CD14-positive monocyte (primary cell): Measurements from ENCODE around the gene TIAM2. TPM values are rescaled to one million over a fixed set of nuclear protein-coding genes. Genes with fewer than 3 reads are reported as not detected.

Experiments
- DNase-seq, 3 donors: peaks; one replicate each; pipeline ENCODE4 v3.0.0-alpha.2; 2011 to 2022
- H2AFZ ChIP-seq: 2 replicates; pipeline ENCODE4 v1.6.0; 2012; ENCODE audit warnings: mild to moderate bottlenecking, low read depth, low read length, inconsistent platforms; ENCODE audit not compliant: insufficient read depth, poor library complexity, severe bottlenecking
- H3K27ac ChIP-seq, 2 donors: 1 replicate in 1 of 2; 2 replicates in 1 of 2; pipeline ENCODE4 v1.5.1; 2012 to 2013; ENCODE audit warnings: low read length in 2 of 2, control low read depth in 1 of 2, inconsistent platforms in 1 of 2, low read depth in 1 of 2, mild to moderate bottlenecking in 1 of 2
- H3K27me3 ChIP-seq, 2 donors: one replicate each; pipeline versions ENCODE4 v1.6.0 to v1.6.1; 2011 to 2013; ENCODE audit warnings: low read length in 2 of 2; ENCODE audit not compliant: control insufficient read depth in 2 of 2, insufficient read depth in 2 of 2
- H3K36me3 ChIP-seq, 2 donors: replicated peaks in 1 of 2; 1 replicate in 1 of 2; 2 replicates in 1 of 2; pipeline versions ENCODE4 v1.5.1 to v1.6.1; 2012 to 2013; ENCODE audit warnings: low read length in 2 of 2, control low read depth in 1 of 2, inconsistent platforms in 1 of 2, mild to moderate bottlenecking in 1 of 2; ENCODE audit not compliant: insufficient read depth in 2 of 2, control insufficient read depth in 1 of 2
- H3K4me1 ChIP-seq, 2 donors: 1 replicate in 1 of 2; 2 replicates in 1 of 2; pipeline versions ENCODE4 v1.5.1 to v1.6.1; 2012 to 2013; ENCODE audit warnings: low read length in 2 of 2, control low read depth in 1 of 2, inconsistent platforms in 1 of 2, mild to moderate bottlenecking in 1 of 2, moderate library complexity in 1 of 2; ENCODE audit not compliant: insufficient read depth in 2 of 2, control insufficient read depth in 1 of 2
- H3K4me2 ChIP-seq: replicated peaks from 2 replicates; pipeline ENCODE3; 2012; ENCODE audit warnings: low read length, moderate library complexity, mild to moderate bottlenecking; ENCODE audit not compliant: poor library complexity, severe bottlenecking; ENCODE audit errors: extremely low read depth
- H3K4me3 ChIP-seq, 3 experiments: fragments of 200-600 bp in 1 of 3; sonication (generic) in 1 of 3; replicated peaks in 1 of 3; 1 replicate in 2 of 3; 2 replicates in 1 of 3; pipeline ENCODE4 v1.5.1; 2011 to 2013; ENCODE audit warnings: low read length in 3 of 3, mild to moderate bottlenecking in 3 of 3, control low read depth in 2 of 3, low read depth in 2 of 3, inconsistent platforms in 1 of 3, moderate library complexity in 1 of 3
- H3K79me2 ChIP-seq: 2 replicates; pipeline ENCODE4 v1.6.0; 2012; ENCODE audit warnings: mild to moderate bottlenecking, control low read depth, inconsistent platforms, low read length, moderate library complexity; ENCODE audit not compliant: insufficient read depth
- H3K9ac ChIP-seq: 2 replicates; pipeline ENCODE4 v1.6.0; 2017; ENCODE audit warnings: low read length, mild to moderate bottlenecking; ENCODE audit not compliant: insufficient read depth, poor library complexity, severe bottlenecking
- H3K9me3 ChIP-seq, 2 donors: replicated peaks in 1 of 2; 1 replicate in 1 of 2; 2 replicates in 1 of 2; pipeline versions ENCODE4 v1.5.1 to v1.6.1; 2012 to 2013; ENCODE audit warnings: low read length in 2 of 2, control low read depth in 1 of 2; ENCODE audit not compliant: control insufficient read depth in 1 of 2, insufficient read depth in 1 of 2
- H4K20me1 ChIP-seq: 2 replicates; pipeline ENCODE4 v1.6.0; 2012; ENCODE audit warnings: mild to moderate bottlenecking, low read length, control low read depth, moderate library complexity; ENCODE audit not compliant: insufficient read depth
- H3K27ac Mint-ChIP-seq, 7 donors: one replicate each; pipeline ENCODE4 v1.8.0; 2020; ENCODE audit warnings: mild to moderate bottlenecking in 7 of 7, mixed read lengths in 7 of 7, moderate library complexity in 6 of 7, inconsistent platforms in 2 of 7
- H3K27me3 Mint-ChIP-seq, 3 donors: one replicate each; pipeline ENCODE4 v1.8.0; 2021 to 2022; ENCODE audit warnings: low read depth in 3 of 3, mild to moderate bottlenecking in 3 of 3, mixed read lengths in 3 of 3, moderate library complexity in 3 of 3, inconsistent platforms in 1 of 3
- H3K36me3 Mint-ChIP-seq, 2 donors: one replicate each; pipeline ENCODE4 v1.8.0; 2020; ENCODE audit warnings: mixed read lengths in 2 of 2, inconsistent platforms in 1 of 2, mild to moderate bottlenecking in 1 of 2
- H3K4me1 Mint-ChIP-seq: one replicate; pipeline ENCODE4 v1.8.0; 2020; ENCODE audit warnings: mild to moderate bottlenecking, mixed read lengths
- H3K4me3 Mint-ChIP-seq, 2 donors: one replicate each; pipeline ENCODE4 v1.8.0; 2020; ENCODE audit warnings: mild to moderate bottlenecking in 2 of 2, mixed read lengths in 2 of 2, moderate library complexity in 1 of 2
- H3K9me3 Mint-ChIP-seq, 7 donors: one replicate each; pipeline ENCODE4 v1.8.0; 2020 to 2022; ENCODE audit warnings: mixed read lengths in 7 of 7, mild to moderate bottlenecking in 6 of 7, moderate library complexity in 6 of 7, inconsistent platforms in 2 of 7
- CTCF ChIP-seq: fragments of 200-600 bp; IDR thresholded peaks from one replicate; pipeline ENCODE4 v1.8.0; 2022; ENCODE audit warnings: antibody characterized with exemption, mild to moderate bottlenecking
- WGBS: methylation state at CpG from one replicate; pipeline ENCODE4 v1.1.5; 2013; ENCODE audit warnings: missing lambda C conversion rate; ENCODE audit not compliant: insufficient coverage; 5-methylcytosine and 5-hydroxymethylcytosine counted together
- intact Hi-C, 2 donors: fragments of 100-400 bp; cut with micrococcal nuclease; formaldehyde crosslinking; loops; one replicate each; pipeline versions ENCODE4 v1.15.0 to v1.15.1; 2023
- polyA plus RNA-seq, 3 donors: library from polyadenylated mRNA; depleted of rRNA in 1 of 3; unstranded in 2 of 3; stranded (reverse) in 1 of 3; fragments of 300-500 nt in 2 of 3; fragments of >200 nt in 1 of 3; fragmentation: Illumina TruSeq in 2 of 3; gene quantifications; 1 replicate in 2 of 3; 2 replicates in 1 of 3; pipeline ENCODE4 v1.2.3, GENCODE V29; 2012 to 2021

The TIAM2 gene
- polyA plus RNA-seq, 3 donors, result 0.25 to 4.2 (median 0.67) TPM

DNA sequence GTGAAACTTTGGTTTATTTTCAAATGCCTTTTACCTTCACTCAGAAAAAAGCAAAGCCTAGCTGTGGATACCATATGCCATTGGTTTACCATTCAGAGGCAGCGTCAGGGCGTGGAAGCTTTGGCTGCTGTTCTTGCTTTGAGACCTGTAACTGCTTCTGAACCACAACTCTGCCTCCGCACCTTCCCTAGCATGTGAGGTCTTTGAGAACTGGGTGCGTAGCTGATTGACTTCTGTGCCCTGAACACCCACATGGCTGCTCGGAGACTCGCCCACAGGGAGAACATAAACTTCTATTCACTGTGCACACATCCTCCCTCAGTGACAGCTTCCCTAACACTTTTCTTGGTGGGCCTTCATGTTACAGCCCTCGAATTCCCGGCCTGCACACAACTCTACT lies 257.5 kb downstream of the TIAM2 start:
- no peak overlapping the region for H2AFZ ChIP-seq
- H3K4me1 ChIP-seq, result no peaks in the 10 kb centered on the region
- H3K4me2 ChIP-seq, result no peak overlapping the region
- peaks cover 49 to 51% of the 10 kb centered on the region in 2 donors for H3K36me3 Mint-ChIP-seq
- no peaks in the 10 kb centered on the region for H4K20me1 ChIP-seq
- no peaks in the 10 kb centered on the region for H3K4me1 Mint-ChIP-seq
- H3K4me3 Mint-ChIP-seq, result no peak overlapping the region
- 98% methylated on average over 8 of the region's 8 CpGs for WGBS
- no peak overlapping the region for H3K9ac ChIP-seq
- H3K9me3 ChIP-seq, result no peaks in the 10 kb centered on the region
- TF ChIP-seq CTCF, result no peak
- H3K9me3 Mint-ChIP-seq, result no peaks in the 10 kb centered on the region
- DNase-seq, result no peak
- intact Hi-C loops, result no loop called here
- H3K27me3 Mint-ChIP-seq, result no peaks in the 10 kb centered on the region
- H3K27ac Mint-ChIP-seq, result peak overlapping the region in 1 of 7 donors; percentile 32
- no peaks in the 10 kb centered on the region for H3K27me3 ChIP-seq
- no peak overlapping the region for H3K27ac ChIP-seq
- H3K36me3 ChIP-seq, result peaks cover 31 to 60% of the 10 kb centered on the region in 2 donors
- H3K4me3 ChIP-seq, result no peak overlapping the region
- no peaks in the 10 kb centered on the region for H3K79me2 ChIP-seq

GRCh38 chr6:155253337-155253736 lies 258.2 kb downstream of the TIAM2 start:
- Mint-ChIP-seq H3K27ac (peak overlapping the region in 3 of 7 donors; percentile 40 to 78 (median 56)), H3K4me3 (no peak overlapping the region), H3K27me3 (no peaks in the 10 kb centered on the region), H3K36me3 (peaks cover 52 to 55% of the 10 kb centered on the region in 2 donors), H3K4me1 (no peaks in the 10 kb centered on the region), H3K9me3 (no peaks in the 10 kb centered on the region)
- H3K27me3 ChIP-seq, result no peaks in the 10 kb centered on the region
- H3K36me3 ChIP-seq, result peaks cover 37 to 68% of the 10 kb centered on the region in 2 donors
- no peak for TF ChIP-seq CTCF
- no peak for DNase-seq
- no peak overlapping the region for H3K4me3 ChIP-seq
- H3K27ac ChIP-seq, result no peak overlapping the region
- no peaks in the 10 kb centered on the region for H3K9me3 ChIP-seq
- intact Hi-C loops, result no loop called here
- no peak overlapping the region for H3K4me2 ChIP-seq
- H3K4me1 ChIP-seq, result no peaks in the 10 kb centered on the region
- H3K79me2 ChIP-seq, result no peaks in the 10 kb centered on the region
- no peaks in the 10 kb centered on the region for H4K20me1 ChIP-seq
- no peak overlapping the region for H3K9ac ChIP-seq
- no peak overlapping the region for H2AFZ ChIP-seq
- no CpG with 5 or more reads among the region's 1 CpG for WGBS
